Activated CD8-positive, alpha-beta T cell treated with anti-CD3 and anti-CD28 coated beads, Interleukin-2, amount 10 ng/mL, durations not matched to agents 7 days and 5 days (primary cell): ENCODE data around the gene OLFM3. TPM values are rescaled to one million over a fixed set of nuclear protein-coding genes. Genes with fewer than 3 reads are reported as not detected.

Experiments used
- ATAC-seq: fragments of 150-1000 bp; cut with Tn5 transposase; one replicate; pipeline ENCODE4 v1.10.0; 2021; ENCODE audit warnings: moderate library complexity
- CTCF ChIA-PET: fragments of 350-600 bp; sonication (Branson Sonifier 250); formaldehyde crosslinking; loops from one replicate; lab custom pipeline; 2021; ENCODE audit warnings: antibody characterized with exemption; lab: Charles Lee
- POLR2A ChIA-PET: fragments of 350-600 bp; sonication (Branson Sonifier 250); formaldehyde crosslinking; loops from one replicate; lab custom pipeline; 2021; ENCODE audit warnings: antibody characterized with exemption; lab: Charles Lee
- DNase-seq: peaks from one replicate; pipeline ENCODE4 v3.0.0-alpha.2; 2020
- H3K27ac Mint-ChIP-seq: one replicate; pipeline ENCODE4 v1.8.0; 2021; ENCODE audit warnings: mild to moderate bottlenecking, mixed read lengths
- H3K27me3 Mint-ChIP-seq: one replicate; pipeline ENCODE4 v1.8.0; 2021; ENCODE audit warnings: low read depth, mixed read lengths
- H3K36me3 Mint-ChIP-seq: one replicate; pipeline ENCODE4 v1.8.0; 2021; ENCODE audit warnings: low read depth, mixed read lengths
- H3K4me1 Mint-ChIP-seq: one replicate; pipeline ENCODE4 v1.8.0; 2021; ENCODE audit warnings: low read depth, mixed read lengths
- H3K4me3 Mint-ChIP-seq: one replicate; pipeline ENCODE4 v1.8.0; 2021; ENCODE audit warnings: mild to moderate bottlenecking, mixed read lengths
- H3K9me3 Mint-ChIP-seq: one replicate; pipeline ENCODE4 v1.8.0; 2022; ENCODE audit warnings: mixed read lengths; ENCODE audit not compliant: insufficient read depth
- total RNA-seq, 2 experiments: library from RNA; stranded (reverse); gene quantifications; one replicate each; pipeline ENCODE4 v1.2.3, GENCODE V29; 2021

Gene OLFM3
- total RNA-seq, 2 experiments from 2014 or later: not detected

GRCh38 chr1:101841824-101842223, 154.9 kb downstream of the OLFM3 start:
- no peak for ATAC-seq
- no peak for DNase-seq
- no peaks in the 10 kb centered on the region for H3K36me3 Mint-ChIP-seq

GRCh38 chr1:101835988-101836387, 160.7 kb downstream of the OLFM3 start:
- H3K4me3 Mint-ChIP-seq: no peak overlapping the region
- H3K36me3 Mint-ChIP-seq: no peaks in the 10 kb centered on the region
- CTCF ChIA-PET: interaction anchor here (0.6 kb wide), 1 partner anchor 656 kb away, joined by 3 read pairs; no protein-coding TSS in a partner anchor

More at GRCh38 chr1:101841824-101842223, 154.9 kb downstream of the OLFM3 start:
- H3K9me3 Mint-ChIP-seq: no peaks in the 10 kb centered on the region
- H3K4me1 Mint-ChIP-seq: no peaks in the 10 kb centered on the region
- no peak overlapping the region for H3K4me3 Mint-ChIP-seq
- CTCF ChIA-PET: no interaction called here
- H3K27me3 Mint-ChIP-seq: no peaks in the 10 kb centered on the region
- POLR2A ChIA-PET: no interaction called here
- H3K27ac Mint-ChIP-seq: no peak overlapping the region

GRCh38 chr1:101833312-101833711, 163.4 kb downstream of the OLFM3 start:
- H3K4me1 Mint-ChIP-seq: no peaks in the 10 kb centered on the region
- ATAC-seq (no peak), DNase-seq (no peak)
- H3K36me3 Mint-ChIP-seq: no peaks in the 10 kb centered on the region
- H3K4me3 Mint-ChIP-seq: no peak overlapping the region
- no peak overlapping the region for H3K27ac Mint-ChIP-seq
- ChIA-PET POLR2A (no interaction called here), CTCF (no interaction called here)
- no peaks in the 10 kb centered on the region for H3K27me3 Mint-ChIP-seq
- no peaks in the 10 kb centered on the region for H3K9me3 Mint-ChIP-seq

More at GRCh38 chr1:101835988-101836387, 160.7 kb downstream of the OLFM3 start:
- H3K9me3 Mint-ChIP-seq: no peaks in the 10 kb centered on the region
- no peak overlapping the region for H3K27ac Mint-ChIP-seq
- POLR2A ChIA-PET: no interaction called here
- no peaks in the 10 kb centered on the region for H3K27me3 Mint-ChIP-seq
- no peak for DNase-seq
- no peak for ATAC-seq
- H3K4me1 Mint-ChIP-seq: no peaks in the 10 kb centered on the region

- CTCF ChIA-PET: no interaction called here
- no peaks in the 10 kb centered on the region for H3K27me3 Mint-ChIP-seq
- H3K36me3 Mint-ChIP-seq: no peaks in the 10 kb centered on the region
- H3K9me3 Mint-ChIP-seq: no peaks in the 10 kb centered on the region
- H3K27ac Mint-ChIP-seq: no peak overlapping the region
- H3K4me1 Mint-ChIP-seq: no peaks in the 10 kb centered on the region
- H3K4me3 Mint-ChIP-seq: no peak overlapping the region
- POLR2A ChIA-PET: interaction anchor here (0.6 kb wide), 1 partner anchor 1273 kb away, joined by 4 read pairs; no protein-coding TSS in a partner anchor
- no peak for ATAC-seq
- DNase-seq: no peak
Measured at GRCh38 chr1:101826416-101826815, 170.3 kb downstream of the OLFM3 start.

- no peak for ATAC-seq
- H3K4me1 Mint-ChIP-seq: no peaks in the 10 kb centered on the region
- ChIA-PET POLR2A (no interaction called here), CTCF (no interaction called here)
- no peak overlapping the region for H3K27ac Mint-ChIP-seq
- DNase-seq: no peak
- no peaks in the 10 kb centered on the region for H3K27me3 Mint-ChIP-seq
- H3K4me3 Mint-ChIP-seq: no peak overlapping the region
- H3K36me3 Mint-ChIP-seq: no peaks in the 10 kb centered on the region
- H3K9me3 Mint-ChIP-seq: no peaks in the 10 kb centered on the region
Measured at GRCh38 chr1:101820071-101820470, 176.7 kb downstream of the OLFM3 start.

- DNase-seq (no peak), ATAC-seq (no peak)
- H3K27ac Mint-ChIP-seq: no peak overlapping the region
- CTCF ChIA-PET: no interaction called here
- H3K27me3 Mint-ChIP-seq: no peaks in the 10 kb centered on the region
- no peaks in the 10 kb centered on the region for H3K36me3 Mint-ChIP-seq
- H3K4me3 Mint-ChIP-seq: no peak overlapping the region
- POLR2A ChIA-PET: no interaction called here
- H3K9me3 Mint-ChIP-seq: no peaks in the 10 kb centered on the region
- no peaks in the 10 kb centered on the region for H3K4me1 Mint-ChIP-seq
Measured at GRCh38 chr1:101816262-101816661, 180.5 kb downstream of the OLFM3 start.

GRCh38 chr1:101798417-101798816, 198.3 kb downstream of the OLFM3 start:
- DNase-seq (no peak), ATAC-seq (no peak)
- Mint-ChIP-seq H3K27ac (no peak overlapping the region), H3K4me1 (no peaks in the 10 kb centered on the region), H3K9me3 (no peaks in the 10 kb centered on the region), H3K4me3 (no peak overlapping the region), H3K36me3 (no peaks in the 10 kb centered on the region), H3K27me3 (no peaks in the 10 kb centered on the region)
- CTCF ChIA-PET: no interaction called here
- POLR2A ChIA-PET: no interaction called here

GRCh38 chr1:101797722-101798121, 199.0 kb downstream of the OLFM3 start:
- ChIA-PET CTCF (no interaction called here), POLR2A (no interaction called here)
- Mint-ChIP-seq H3K4me3 (no peak overlapping the region), H3K27ac (no peak overlapping the region), H3K36me3 (no peaks in the 10 kb centered on the region), H3K4me1 (no peaks in the 10 kb centered on the region), H3K27me3 (no peaks in the 10 kb centered on the region), H3K9me3 (no peaks in the 10 kb centered on the region)
- no peak for ATAC-seq
- no peak for DNase-seq

- Mint-ChIP-seq H3K36me3 (no peaks in the 10 kb centered on the region), H3K4me3 (no peak overlapping the region), H3K27ac (no peak overlapping the region), H3K4me1 (no peaks in the 10 kb centered on the region), H3K9me3 (no peaks in the 10 kb centered on the region), H3K27me3 (no peaks in the 10 kb centered on the region)
- ATAC-seq (no peak), DNase-seq (no peak)
- ChIA-PET CTCF (no interaction called here), POLR2A (no interaction called here)
Measured at GRCh38 chr1:101781201-101781831, 215.4 kb downstream of the OLFM3 start.

- ChIA-PET POLR2A (no interaction called here), CTCF (no interaction called here)
- no peaks in the 10 kb centered on the region for H3K9me3 Mint-ChIP-seq
- no peaks in the 10 kb centered on the region for H3K36me3 Mint-ChIP-seq
- H3K27me3 Mint-ChIP-seq: no peaks in the 10 kb centered on the region
- H3K27ac Mint-ChIP-seq: no peak overlapping the region
- H3K4me3 Mint-ChIP-seq: no peak overlapping the region
- DNase-seq (no peak), ATAC-seq (no peak)
- H3K4me1 Mint-ChIP-seq: no peaks in the 10 kb centered on the region
Measured at GRCh38 chr1:101769520-101769919, 227.2 kb downstream of the OLFM3 start.

GRCh38 chr1:101757985-101758384, 238.7 kb downstream of the OLFM3 start:
- no peak overlapping the region for H3K4me3 Mint-ChIP-seq
- H3K4me1 Mint-ChIP-seq: no peaks in the 10 kb centered on the region
- no peaks in the 10 kb centered on the region for H3K9me3 Mint-ChIP-seq
- H3K27ac Mint-ChIP-seq: no peak overlapping the region
- H3K27me3 Mint-ChIP-seq: no peaks in the 10 kb centered on the region
- DNase-seq (no peak), ATAC-seq (no peak)
- POLR2A ChIA-PET: no interaction called here
- H3K36me3 Mint-ChIP-seq: no peaks in the 10 kb centered on the region
- CTCF ChIA-PET: no interaction called here

GRCh38 chr1:101756411-101756810, 240.3 kb downstream of the OLFM3 start:
- no peak overlapping the region for H3K4me3 Mint-ChIP-seq
- POLR2A ChIA-PET: no interaction called here
- no peak overlapping the region for H3K27ac Mint-ChIP-seq
- no peaks in the 10 kb centered on the region for H3K27me3 Mint-ChIP-seq
- no peaks in the 10 kb centered on the region for H3K36me3 Mint-ChIP-seq
- CTCF ChIA-PET: no interaction called here
- H3K9me3 Mint-ChIP-seq: no peaks in the 10 kb centered on the region
- H3K4me1 Mint-ChIP-seq: no peaks in the 10 kb centered on the region
- ATAC-seq (no peak), DNase-seq (no peak)
